Stimulated activated CD4-positive, alpha-beta T cell treated with anti-CD3 and anti-CD28 coated beads, Interleukin-15, amount 100 ng/mL, for 1 hour (primary cell): Measurements from ENCODE around the gene DCAF8.
"Not testable (repeated sequence)": the region's sequence is repeated elsewhere in the genome, so short reads cannot be mapped to it uniquely, and the experiment has no call there.

Source experiments
- DNase-seq, 2 donors: peaks; one replicate each; pipeline ENCODE4 v3.0.0-alpha.2; 2020; ENCODE audit warnings: low read depth in 1 of 2, low spot score in 1 of 2

DCAF8 gene

DNA sequence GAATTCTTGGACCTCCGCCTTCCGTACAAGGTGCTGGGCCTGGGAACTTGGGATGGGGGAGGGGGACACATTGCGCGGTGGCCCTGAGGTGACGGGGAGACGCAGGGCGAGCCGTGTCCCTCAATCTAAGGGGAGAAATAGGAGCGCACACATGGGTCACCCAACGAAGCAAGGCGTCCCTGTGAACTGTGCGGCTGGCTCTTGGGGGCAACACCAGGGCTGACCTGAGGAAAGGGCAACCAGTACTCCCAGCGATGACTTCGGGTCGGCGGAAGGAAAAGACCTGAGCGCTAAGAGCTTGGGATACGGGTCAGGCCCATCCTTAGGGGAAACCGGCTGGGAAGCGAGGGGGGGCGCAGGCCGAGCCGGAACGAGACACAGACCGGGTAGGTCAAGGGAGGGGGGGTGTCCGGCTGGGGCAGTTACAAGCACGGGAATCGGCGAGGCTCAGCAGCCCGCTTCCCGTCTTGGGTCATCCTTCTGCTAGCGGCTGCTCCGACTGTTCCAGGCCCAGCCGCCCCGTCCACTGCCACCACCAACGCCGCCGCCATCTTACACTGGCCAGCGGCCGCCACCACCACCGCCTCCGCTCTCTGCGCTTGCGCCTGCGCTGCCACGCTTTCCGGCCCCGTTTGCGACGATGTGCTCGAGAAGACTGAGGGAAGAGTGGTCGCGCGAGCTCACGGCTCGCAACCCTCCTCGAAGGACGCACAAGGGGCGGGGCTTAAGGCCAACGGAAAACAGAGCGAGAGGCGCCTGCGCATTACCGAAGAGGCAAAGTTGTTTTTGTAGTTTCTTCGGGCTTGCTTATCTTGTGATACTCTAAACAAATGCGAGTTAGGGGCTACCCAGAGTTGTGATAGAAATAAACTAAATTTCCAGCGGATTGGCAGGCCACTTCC, at the start of gene DCAF8:
Gene DCAF8 (minus strand): TSS at position 657 of the 902 bp plus-strand sequence. CDS start 18,541 bp downstream, outside the sequence.
- peak; percentile 92 to 94 for DNase-seq

- no peak for DNase-seq
Measured at GRCh38 chr1:160309571-160309970, 47.2 kb upstream of the DCAF8 start.

GRCh38 chr1:160309185-160309557, 46.8 kb upstream of the DCAF8 start:
- no peak for DNase-seq

DNA sequence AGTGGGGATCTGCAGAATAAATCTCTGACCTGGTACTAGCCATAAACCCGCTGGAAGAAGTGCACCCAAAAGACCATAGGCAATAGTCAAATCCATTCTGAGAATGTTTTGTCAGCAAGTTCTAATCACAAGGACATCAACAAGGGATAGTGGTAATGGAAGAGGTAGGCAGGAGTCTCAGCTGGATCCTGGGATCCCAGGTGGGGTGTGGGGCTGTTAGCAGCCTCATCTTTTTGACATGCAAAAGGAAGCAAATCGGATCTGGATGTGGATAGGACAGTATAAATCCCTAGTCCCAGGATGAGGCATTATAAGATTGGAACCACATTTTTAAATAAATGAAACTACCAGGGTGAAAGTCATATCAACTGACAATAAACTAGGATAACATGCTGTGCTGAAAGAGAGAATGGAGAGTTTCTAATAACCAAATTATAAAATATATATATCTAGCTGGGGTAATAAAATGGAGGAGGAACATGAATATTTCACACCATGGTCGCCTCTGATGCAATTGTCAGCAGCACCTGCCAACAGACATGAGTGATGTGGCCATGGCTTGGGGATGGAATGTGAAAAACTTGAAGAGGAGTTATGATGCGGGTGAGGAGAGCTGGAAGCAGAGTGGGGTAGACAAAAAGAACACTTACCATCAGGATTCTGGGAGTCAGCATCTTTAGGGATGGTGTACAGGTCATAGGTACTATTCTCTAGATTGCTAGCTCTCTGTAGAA, 46.3 kb upstream of the DCAF8 start:
- DNase-seq = no peak

GRCh38 chr1:160307118-160307791, 44.9 kb upstream of the DCAF8 start:
- DNase-seq = no peak

GRCh38 chr1:160300173-160300572, 37.8 kb upstream of the DCAF8 start:
- DNase-seq = no peak

GRCh38 chr1:160296036-160296435, 33.7 kb upstream of the DCAF8 start:
- no peak for DNase-seq

GRCh38 chr1:160293020-160293968, 30.9 kb upstream of the DCAF8 start:
- DNase-seq = no peak

DNA sequence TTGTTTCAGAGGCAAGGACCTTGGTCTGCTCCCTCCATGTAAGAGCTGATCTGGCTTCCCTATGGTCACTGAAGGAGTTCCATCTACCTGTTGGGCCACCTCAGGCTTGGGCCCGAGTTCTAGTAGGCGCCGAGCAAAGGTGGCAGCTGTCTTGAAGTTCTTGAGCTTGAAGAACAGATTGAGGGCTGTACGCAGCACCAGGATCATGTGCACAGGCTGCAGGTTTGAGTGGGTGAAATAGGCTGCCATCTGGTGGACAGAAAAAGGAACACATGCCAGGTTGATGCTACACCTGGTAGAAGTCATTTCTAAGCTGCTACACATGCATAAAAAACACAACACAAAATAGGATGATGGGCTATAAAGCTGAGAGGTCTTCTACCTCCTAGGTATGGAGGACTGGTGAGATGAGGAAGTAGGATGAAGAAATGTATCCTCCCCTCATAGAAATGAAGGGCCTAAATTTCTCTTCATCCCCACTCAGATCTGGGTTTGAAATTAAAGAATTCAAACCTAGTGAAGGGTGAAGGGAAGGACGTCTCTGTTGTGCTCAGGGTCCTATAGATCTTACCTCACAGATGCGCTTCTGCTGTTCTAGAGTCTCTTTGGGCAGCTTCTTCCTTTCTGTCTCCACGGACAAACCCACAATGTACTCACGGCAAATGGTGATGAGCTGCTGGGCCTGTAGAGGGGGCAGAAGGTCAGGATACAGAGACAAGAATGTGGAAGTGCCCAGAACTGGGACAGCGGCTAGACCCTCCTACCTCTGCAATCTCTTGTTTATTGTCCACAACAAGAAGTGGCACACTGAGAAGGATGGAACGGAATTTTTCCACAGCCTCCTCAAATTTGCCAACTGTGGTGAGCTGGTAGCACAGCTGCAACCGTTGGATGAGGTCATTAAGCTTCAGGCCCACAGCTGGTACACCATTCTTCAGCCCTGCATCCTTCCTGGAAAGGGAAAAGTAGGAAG, 29.2 kb upstream of the DCAF8 start:
- peak; percentile 16 to 25 for DNase-seq

DNA sequence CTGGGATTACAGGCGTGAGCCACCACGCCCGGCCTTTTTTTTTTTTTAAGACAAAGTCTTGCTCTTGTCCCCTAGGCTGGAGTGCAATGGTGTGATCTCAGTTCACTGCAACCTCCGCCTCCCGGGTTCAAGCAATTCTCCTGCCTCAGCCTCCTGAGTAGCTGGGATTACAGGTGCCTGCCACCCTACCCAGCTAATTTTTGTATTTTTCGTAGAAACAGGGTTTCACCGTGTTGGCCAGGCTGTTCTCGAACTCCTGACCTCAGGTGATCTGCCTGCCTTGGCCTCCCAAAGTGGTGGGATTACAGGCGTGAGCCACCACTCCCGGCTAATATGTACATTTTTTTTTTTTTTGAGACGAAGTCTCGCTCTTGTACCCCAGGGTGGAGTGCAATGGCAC, 25.4 kb upstream of the DCAF8 start:
- DNase-seq = not testable (repeated sequence)

GRCh38 chr1:160285506-160285905, 23.2 kb upstream of the DCAF8 start:
- DNase-seq = no peak

DNA sequence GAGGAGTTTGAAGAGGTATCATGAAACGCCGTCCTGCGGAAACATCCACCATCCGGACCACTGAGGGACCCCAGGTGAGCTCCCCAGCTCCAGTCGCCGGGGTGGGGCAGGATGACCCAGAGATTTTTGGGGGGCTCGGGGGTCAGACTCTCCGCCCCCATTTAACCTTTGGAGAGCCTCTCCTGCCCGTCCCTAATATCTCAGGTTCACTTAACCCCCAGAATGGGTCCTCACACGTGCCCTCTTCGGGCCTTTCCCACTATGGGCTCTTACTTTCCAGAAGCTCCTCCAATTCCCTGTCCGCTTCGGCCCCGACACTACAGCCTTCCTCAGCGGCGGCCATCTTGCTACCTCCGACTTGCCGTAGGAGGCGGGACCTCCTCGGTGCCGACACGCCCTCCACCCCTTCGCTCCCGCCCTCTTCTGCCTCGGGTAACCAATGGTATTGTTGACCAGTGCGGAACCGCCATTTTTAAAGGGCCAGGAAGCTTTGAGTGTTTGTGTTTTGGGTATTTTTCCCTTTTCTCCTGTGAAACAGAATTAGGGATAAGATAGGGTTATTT, 22.5 kb upstream of the DCAF8 start, which contains the start of gene PEX19:
Gene PEX19 (minus strand): TSS at position 352 of the 563 bp plus-strand sequence. CDS start 9 bp downstream, at position 343.
- DNase-seq = peak; percentile 84 to 90

DNA sequence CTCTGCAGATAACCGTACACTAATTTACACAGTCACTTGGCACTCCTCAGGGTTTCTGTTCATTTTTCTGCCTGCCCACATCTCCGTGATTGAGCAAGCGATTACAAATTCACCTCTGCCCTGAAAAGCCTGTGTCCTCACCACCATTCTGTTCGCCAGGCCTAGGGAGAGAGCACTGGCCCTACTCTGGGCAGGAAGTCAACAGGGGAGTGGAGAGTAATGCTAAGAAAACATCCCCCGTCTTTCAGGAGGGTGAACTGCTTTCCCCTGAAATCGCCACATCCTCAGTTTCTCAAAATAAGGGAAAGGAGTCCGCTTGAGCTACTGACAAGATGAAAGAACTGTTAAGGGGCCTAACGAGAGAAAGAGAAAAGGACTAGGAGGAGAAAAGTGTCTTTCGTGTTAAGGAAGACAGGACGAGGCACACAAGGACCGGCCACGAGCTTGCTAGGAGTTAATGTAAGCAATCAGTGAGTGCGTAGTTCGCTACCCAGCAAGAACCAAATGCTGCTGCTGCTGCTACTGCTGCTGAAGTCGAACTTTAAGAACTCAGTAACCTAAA, 22.0 kb upstream of the DCAF8 start:
- DNase-seq = no peak

DNA sequence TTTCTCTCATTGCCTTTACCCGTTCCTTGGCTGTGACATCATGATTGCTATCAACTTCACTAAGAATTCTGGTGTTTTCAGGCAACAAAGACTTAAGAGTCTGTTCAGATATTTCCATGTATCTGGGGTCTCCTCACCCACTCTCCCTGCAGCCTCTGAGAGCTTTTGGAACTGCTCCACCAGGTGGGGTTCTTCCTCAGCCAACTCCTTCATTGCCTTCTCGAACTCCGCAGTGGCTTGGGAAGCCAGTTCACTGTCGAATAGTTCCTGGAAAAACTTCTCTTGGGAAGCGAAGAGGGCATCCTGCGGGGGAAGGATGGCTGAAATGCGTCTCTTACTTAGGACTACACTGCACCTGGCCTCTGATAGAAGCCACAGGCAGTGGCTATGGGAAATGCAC, 20.5 kb upstream of the DCAF8 start:
- DNase-seq = no peak

- DNase-seq = no peak
Measured at GRCh38 chr1:160277987-160278386, 15.6 kb upstream of the DCAF8 start.

- DNase-seq = no peak
Measured at GRCh38 chr1:160277330-160277729, 15.0 kb upstream of the DCAF8 start.

DNA sequence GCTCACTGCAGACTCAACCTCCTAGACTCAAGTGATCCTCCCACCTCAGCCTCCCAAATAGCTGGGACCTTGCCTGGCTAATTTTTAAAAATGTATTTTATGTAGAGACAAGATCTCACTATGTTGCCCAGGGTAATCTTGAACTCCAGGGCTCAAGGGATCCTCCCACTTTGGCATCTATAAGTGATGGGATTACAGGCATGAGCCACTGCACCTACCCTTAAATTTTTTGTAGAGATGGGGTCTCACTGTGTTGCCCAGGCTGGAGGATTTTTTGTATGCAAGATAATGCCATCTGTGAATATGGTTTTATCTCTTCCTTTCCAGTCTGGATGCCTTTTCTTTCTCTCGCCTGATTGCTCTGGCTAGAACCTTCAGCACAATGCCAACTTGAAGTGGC, 8.7 kb upstream of the DCAF8 start:
- no peak for DNase-seq

GRCh38 chr1:160267284-160267991, 5.1 kb upstream of the DCAF8 start:
- no peak for DNase-seq
